Aorta (tissue), 5 donors: ENCODE results near the gene LSM11. TPM values are rescaled to one million over a fixed set of nuclear protein-coding genes. Genes with fewer than 3 reads are reported as not detected.
A peak's percentile ranks its signal among the peaks of the same experiment; 100 is the strongest.

Source experiments
- ATAC-seq: fragments of 200-7000 bp; cut with Tn5 transposase; one replicate; pipeline ENCODE4 v1.9.1; 2022; ENCODE audit warnings: moderate library complexity; ENCODE audit not compliant: low FRiP score
- DNase-seq, 2 donors: peaks; one replicate each; pipeline ENCODE4 v3.0.0-alpha.2; 2020
- H3K27ac ChIP-seq, 2 donors: one replicate each; pipeline ENCODE4 v1.5.1; 2013; ENCODE audit warnings: low read length in 2 of 2, mild to moderate bottlenecking in 2 of 2, moderate library complexity in 2 of 2, control low read depth in 1 of 2, inconsistent platforms in 1 of 2, low read depth in 1 of 2
- H3K27me3 ChIP-seq, 2 donors: one replicate each; pipeline ENCODE4 v1.6.1; 2013; ENCODE audit warnings: control low read depth in 1 of 2, low read length in 1 of 2, mild to moderate bottlenecking in 1 of 2, moderate library complexity in 1 of 2; ENCODE audit not compliant: insufficient read depth in 2 of 2, control insufficient read depth in 1 of 2
- H3K36me3 ChIP-seq, 2 donors: one replicate each; pipeline ENCODE4 v1.6.1; 2013; ENCODE audit warnings: control low read depth in 1 of 2, low read length in 1 of 2, mild to moderate bottlenecking in 1 of 2; ENCODE audit not compliant: insufficient read depth in 2 of 2, control insufficient read depth in 1 of 2
- H3K4me1 ChIP-seq, 2 donors: one replicate each; pipeline ENCODE4 v1.6.1; 2013; ENCODE audit warnings: low read length in 2 of 2, control low read depth in 1 of 2, mild to moderate bottlenecking in 1 of 2, moderate library complexity in 1 of 2; ENCODE audit not compliant: insufficient read depth in 2 of 2, control insufficient read depth in 1 of 2
- H3K4me3 ChIP-seq, 2 donors: one replicate each; pipeline ENCODE4 v1.5.1; 2013; ENCODE audit warnings: low read length in 2 of 2, control low read depth in 1 of 2, mild to moderate bottlenecking in 1 of 2
- H3K9me3 ChIP-seq: one replicate; pipeline ENCODE4 v1.6.1; 2013; ENCODE audit warnings: mild to moderate bottlenecking, low read length; ENCODE audit not compliant: control insufficient read depth
- WGBS, 2 donors: extraction: QIAGEN DNeasy Blood & Tissue Kit; methylation state at CpG; one replicate each; pipeline ENCODE4 v1.1.7; 2013; 5-methylcytosine and 5-hydroxymethylcytosine counted together
- intact Hi-C, 2 donors: fragments of 100-400 bp; cut with DNase I; formaldehyde crosslinking; loops; one replicate each; pipeline versions ENCODE4 v1.14.2 to v1.15.0; 2022
- polyA plus RNA-seq, 2 donors: library from polyadenylated mRNA; stranded (reverse); fragments of 200-250 nt; gene quantifications; one replicate each; pipeline ENCODE4 v1.2.3, GENCODE V29; 2013
- total RNA-seq, 2 donors: library from RNA; stranded (reverse); fragmentation: NEBNext Ultra II Directional; extraction: Animal tissue kit (Norgen Biotek cat#: 25700); gene quantifications; one replicate each; pipeline ENCODE4 v1.2.1, GENCODE V29; 2021
- donor health status: healthy with polysubstance abuse.
- donor health status: Bipolar disorder and iron deficiency.
- donor health status: DM: no; HTN: no; CAD: no.
- donor health status: DM: no; HTN: no; CAD: no.
- donor health status: DM: yes; HTN: yes; CAD: no.

Gene LSM11
- total and polyA plus RNA-seq, 4 donors: 1.9 to 5.9 (median 4.0) TPM

GRCh38 chr5:157749462-157749799 lies 5.9 kb downstream of the LSM11 start:
- no peak for DNase-seq
- Histone ChIP-seq H3K27me3 (no peaks in the 10 kb centered on the region), H3K27ac (no peak overlapping the region), H3K9me3 (no peaks in the 10 kb centered on the region), H3K4me1 (peaks cover 0 to 1% of the 10 kb centered on the region in 2 donors), H3K4me3 (no peak overlapping the region), H3K36me3 (no peaks in the 10 kb centered on the region)
- ATAC-seq: no peak
- WGBS, 2 donors: 84 to 85% methylated on average over 11 of the region's 11 CpGs
- intact Hi-C loops: loop anchor here in 1 of 2 donors (10.0 kb wide), 1 partner anchor 375 kb away; no protein-coding TSS in a partner anchor

- Histone ChIP-seq H3K27ac (no peak overlapping the region), H3K4me3 (no peak overlapping the region), H3K9me3 (no peaks in the 10 kb centered on the region), H3K4me1 (no peaks in the 10 kb centered on the region), H3K27me3 (no peaks in the 10 kb centered on the region), H3K36me3 (peaks cover 0 to 1% of the 10 kb centered on the region in 2 donors)
- ATAC-seq: no peak
- DNase-seq: no peak
- 84 to 89% methylated on average over 1 of the region's 1 CpG for WGBS, 2 donors
- intact Hi-C loops: no loop called here
Measured at GRCh38 chr5:157750320-157750719, 6.8 kb downstream of the LSM11 start.

DNA sequence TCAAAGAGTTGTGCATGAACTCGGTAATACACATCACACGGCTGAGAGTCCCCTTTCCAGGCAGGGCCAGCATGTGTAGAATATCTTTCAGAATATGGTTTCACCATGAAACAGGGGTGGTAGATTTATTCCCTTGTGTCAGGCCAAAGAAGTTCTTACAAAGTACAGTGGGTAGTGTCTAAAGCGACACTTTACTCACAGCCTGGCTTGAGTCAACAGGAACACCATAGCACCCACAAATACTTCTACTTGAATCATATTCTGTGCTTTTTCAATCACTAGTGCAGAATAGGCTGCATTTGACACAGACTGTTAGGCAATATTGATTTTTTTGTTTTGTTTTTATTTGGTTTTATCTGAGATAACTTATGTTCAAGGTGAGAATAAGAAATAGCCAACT lies 12.6 kb downstream of the LSM11 start:
- H3K36me3 ChIP-seq: peaks cover 0 to 7% of the 10 kb centered on the region in 2 donors
- no peak for ATAC-seq
- 93 to 94% methylated on average over 3 of the region's 3 CpGs for WGBS, 2 donors

DNA sequence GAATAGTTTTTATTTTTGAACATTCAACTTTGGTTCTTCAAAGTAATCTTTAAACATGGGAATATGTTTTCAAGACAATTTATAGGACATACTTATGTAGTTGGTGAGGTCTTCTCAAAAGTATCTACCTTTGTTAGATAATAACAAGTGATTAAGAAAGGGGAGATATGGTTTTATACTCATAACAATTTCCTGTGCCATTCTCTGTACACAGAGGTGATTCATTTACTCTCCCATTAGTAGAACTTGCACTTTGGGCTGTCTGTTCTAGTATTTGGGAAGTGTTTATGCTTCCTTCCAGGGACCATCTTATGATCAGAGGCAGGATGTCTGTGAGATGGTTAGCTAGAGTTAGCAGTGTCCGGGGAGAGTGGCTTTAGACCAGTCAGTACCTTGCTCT lies 15.2 kb downstream of the LSM11 start:
- intact Hi-C loops: no loop called here
- 67 to 77% methylated on average over 1 of the region's 1 CpG for WGBS, 2 donors
- H3K36me3 ChIP-seq: peaks cover 0 to 7% of the 10 kb centered on the region in 2 donors

More for the DNA sequence above, 12.6 kb downstream of the LSM11 start:
- no peak overlapping the region for H3K4me3 ChIP-seq
- no peak overlapping the region for H3K27ac ChIP-seq
- H3K4me1 ChIP-seq: no peaks in the 10 kb centered on the region
- H3K27me3 ChIP-seq: no peaks in the 10 kb centered on the region
- no peaks in the 10 kb centered on the region for H3K9me3 ChIP-seq
- intact Hi-C loops: no loop called here
- no peak for DNase-seq

GRCh38 chr5:157761690-157762621 lies 18.4 kb downstream of the LSM11 start:
- DNase-seq (no peak), ATAC-seq (peak; percentile 79)
- no peaks in the 10 kb centered on the region for H3K27me3 ChIP-seq
- H3K4me1 ChIP-seq: no peaks in the 10 kb centered on the region
- no peak overlapping the region for H3K27ac ChIP-seq
- 22 to 26% methylated on average over 10 of the region's 10 CpGs for WGBS, 2 donors
- H3K4me3 ChIP-seq: no peak overlapping the region
- peaks cover 0 to 4% of the 10 kb centered on the region in 2 donors for H3K36me3 ChIP-seq
- no peaks in the 10 kb centered on the region for H3K9me3 ChIP-seq
- intact Hi-C loops: loop anchor here in 1 of 2 donors (10.0 kb wide), 1 partner anchor 1373 kb away; no protein-coding TSS in a partner anchor

More for the DNA sequence above, 15.2 kb downstream of the LSM11 start:
- no peak overlapping the region for H3K27ac ChIP-seq
- H3K9me3 ChIP-seq: no peaks in the 10 kb centered on the region
- no peaks in the 10 kb centered on the region for H3K27me3 ChIP-seq
- no peak overlapping the region for H3K4me3 ChIP-seq
- ATAC-seq (no peak), DNase-seq (no peak)
- H3K4me1 ChIP-seq: no peaks in the 10 kb centered on the region

GRCh38 chr5:157764531-157764930 lies 21.0 kb downstream of the LSM11 start:
- Histone ChIP-seq H3K27ac (no peak overlapping the region), H3K36me3 (no peaks in the 10 kb centered on the region), H3K4me3 (no peak overlapping the region), H3K27me3 (no peaks in the 10 kb centered on the region), H3K4me1 (no peaks in the 10 kb centered on the region), H3K9me3 (no peaks in the 10 kb centered on the region)
- ATAC-seq (no peak), DNase-seq (no peak)
- intact Hi-C loops: loop anchor here in 1 of 2 donors (10.0 kb wide), 1 partner anchor 1370 kb away; no protein-coding TSS in a partner anchor
- WGBS, 2 donors: 86 to 87% methylated on average over 6 of the region's 6 CpGs

DNA sequence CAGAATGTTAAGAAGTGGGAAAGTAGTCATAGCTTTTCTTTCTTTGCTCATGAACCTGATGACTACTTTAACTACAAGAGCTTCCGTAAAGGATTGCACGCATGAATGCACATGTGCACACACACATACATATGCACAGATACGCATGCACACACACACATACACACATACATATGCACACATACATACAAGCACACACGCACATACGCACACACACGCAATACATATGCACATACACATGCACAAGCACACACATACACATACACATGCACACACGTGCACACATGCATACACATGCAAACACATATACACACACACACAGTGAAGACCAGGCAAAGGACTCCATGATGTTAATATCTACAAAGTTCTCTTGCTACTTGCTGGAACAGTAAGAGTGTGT lies 22.9 kb downstream of the LSM11 start:
- Histone ChIP-seq H3K36me3 (no peaks in the 10 kb centered on the region), H3K9me3 (peaks cover 4% of the 10 kb centered on the region), H3K27ac (no peak overlapping the region), H3K27me3 (no peaks in the 10 kb centered on the region), H3K4me1 (no peaks in the 10 kb centered on the region), H3K4me3 (no peak overlapping the region)
- no peak for DNase-seq
- no peak for ATAC-seq
- 95 to 98% methylated on average over 7 of the region's 7 CpGs for WGBS, 2 donors
- intact Hi-C loops: loop anchor here in 1 of 2 donors (10.0 kb wide), 1 partner anchor 1368 kb away; no protein-coding TSS in a partner anchor

DNA sequence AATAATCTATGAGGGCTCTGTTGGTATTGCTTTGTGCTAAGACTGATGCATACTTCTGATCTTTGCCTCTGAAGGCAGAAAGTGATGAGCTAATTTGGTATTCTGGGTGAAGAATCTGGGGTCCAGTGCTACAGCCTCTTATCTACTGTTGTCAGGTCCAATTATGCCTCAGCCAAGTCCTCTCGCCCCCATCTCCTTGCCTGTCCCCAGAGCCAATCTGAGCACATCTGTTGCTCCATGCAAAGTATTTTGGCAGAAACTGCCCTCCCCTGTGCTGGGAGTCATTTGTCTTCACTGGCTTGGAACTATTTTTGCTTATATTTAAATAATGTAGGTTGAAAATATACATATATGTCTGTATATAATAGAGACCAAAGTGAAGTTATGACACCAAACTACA lies 23.4 kb downstream of the LSM11 start:
- 57 to 65% methylated on average over 1 of the region's 1 CpG for WGBS, 2 donors
- ATAC-seq (no peak), DNase-seq (no peak)
- Histone ChIP-seq H3K4me1 (no peaks in the 10 kb centered on the region), H3K27me3 (no peaks in the 10 kb centered on the region), H3K27ac (no peak overlapping the region), H3K36me3 (no peaks in the 10 kb centered on the region), H3K4me3 (no peak overlapping the region), H3K9me3 (peaks cover 4% of the 10 kb centered on the region)
- intact Hi-C loops: loop anchor here in 1 of 2 donors (10.0 kb wide), 1 partner anchor 1368 kb away; no protein-coding TSS in a partner anchor
